GM12878 (cell line): ENCODE measurements around the gene NLGN1.

Experiments
- CEBPB ChIP-seq, 2 experiments: fragments of 150-350 bp in 1 of 2; IDR thresholded peaks; 2 replicates each; pipeline ENCODE4 v1.6.1; 2012 to 2014; ENCODE audit warnings: low read depth in 2 of 2, low read length in 2 of 2, borderline replicate concordance in 1 of 2, inconsistent platforms in 1 of 2
- CTCF ChIP-seq, 3 experiments: IDR thresholded peaks in 2 of 3; conservative IDR thresholded peaks in 1 of 3; 2 replicates each; pipeline ENCODE4 v1.5.1; 2011; ENCODE audit warnings: low read depth in 3 of 3, low read length in 3 of 3, mild to moderate bottlenecking in 3 of 3, control low read depth in 2 of 3, moderate library complexity in 2 of 3, inconsistent platforms in 1 of 3, mixed read lengths in 1 of 3; ENCODE audit not compliant: control insufficient read depth in 2 of 3, insufficient read depth in 1 of 3; ENCODE audit errors: extremely low read depth in 1 of 3
- HDAC6 ChIP-seq: fragments of 200-600 bp; sonication (generic); IDR thresholded peaks from one replicate; pipeline ENCODE4 v1.8.0; 2017; ENCODE audit warnings: antibody characterized with exemption; ENCODE audit not compliant: unreplicated experiment
- JUNB ChIP-seq: IDR thresholded peaks from 2 replicates; pipeline ENCODE4 v1.6.1; 2016; ENCODE audit warnings: antibody characterized with exemption, mild to moderate bottlenecking
- POLR2AphosphoS5 ChIP-seq: IDR thresholded peaks from 2 replicates; pipeline ENCODE4 v1.6.1; 2011; ENCODE audit warnings: mild to moderate bottlenecking, low read length, inconsistent platforms
- SP1 ChIP-seq: IDR thresholded peaks from one replicate; pipeline ENCODE4 v1.6.1; 2011; ENCODE audit warnings: low read depth, low read length

GRCh38 chr3:173957646-173958045 lies 560.1 kb downstream of the NLGN1 start:
- TF ChIP-seq CEBPB (IDR thresholded peaks at IDR 0.05; ENCODE audit: borderline replicate concordance in 1 of 2, low read depth in 2 of 2, low read length in 2 of 2) (no peak), POLR2AphosphoS5 (no peak), JUNB (no peak), CTCF (IDR thresholded peaks at IDR 0.05 in 2 of 3, conservative IDR thresholded peaks at IDR 0.05 in 1 of 3; ENCODE audit: control insufficient read depth in 2 of 3, extremely low read depth in 1 of 3, insufficient read depth in 1 of 3, low read depth in 3 of 3, low read length in 3 of 3) (no peak), HDAC6 (no peak), SP1 (no peak)
